BLaER1 treated with 17β-estradiol and CSF1 and Interleukin-3, amounts not matched to agents 10 nM and 100 nM (cell line): ENCODE data around the gene AP4S1.
"Not testable (repeated sequence)": the region's sequence is repeated elsewhere in the genome, so short reads cannot be mapped to it uniquely, and the experiment has no call there.

Experiments
- H3K27ac ChIP-seq, 11 experiments: shearing (Covaris generic); formaldehyde crosslinking; 2 replicates each; pipeline ENCODE4 v1.8.1; 2022
- H3K27me3 ChIP-seq, 11 experiments: shearing (Covaris generic); formaldehyde crosslinking; 2 replicates each; pipeline ENCODE4 v1.8.1; 2022
- H3K36me3 ChIP-seq, 11 experiments: shearing (Covaris generic); formaldehyde crosslinking; 2 replicates each; pipeline ENCODE4 v1.8.1; 2022
- H3K4me1 ChIP-seq, 10 experiments: shearing (Covaris generic); formaldehyde crosslinking; 2 replicates each; pipeline ENCODE4 v1.8.1; 2022
- H3K4me2 ChIP-seq, 11 experiments: shearing (Covaris generic); formaldehyde crosslinking; 2 replicates each; pipeline ENCODE4 v1.8.1; 2022
- H3K4me3 ChIP-seq, 10 experiments: shearing (Covaris generic); formaldehyde crosslinking; 2 replicates each; pipeline ENCODE4 v1.8.1; 2022
- H3K9ac ChIP-seq, 11 experiments: shearing (Covaris generic); formaldehyde crosslinking; 2 replicates each; pipeline ENCODE4 v1.8.1; 2022
- H3K9me3 ChIP-seq, 11 experiments: shearing (Covaris generic); formaldehyde crosslinking; replicated peaks in 1 of 11; 2 replicates each; pipeline ENCODE4 v1.8.1; 2022
- H4K20me1 ChIP-seq, 11 experiments: shearing (Covaris generic); formaldehyde crosslinking; 2 replicates each; pipeline ENCODE4 v1.8.1; 2022
- Cebpa-rat ChIP-seq, 11 experiments: shearing (Covaris generic); IDR thresholded peaks; 2 replicates each; pipeline ENCODE4 v1.8.1; 2022

Gene AP4S1

GRCh38 chr14:30999038-30999773, 26.2 kb upstream of the AP4S1 start:
- no peak overlapping the region for H3K4me2 ChIP-seq
- no peak for TF ChIP-seq Cebpa-rat (IDR thresholded peaks at IDR 0.05)
- H3K27ac ChIP-seq: no peak overlapping the region
- H4K20me1 ChIP-seq: peaks cover 6 to 79% (median 36%) of the 10 kb centered on the region in 11 experiments; a peak in 18 of 22 replicates
- no peaks in the 10 kb centered on the region for H3K27me3 ChIP-seq
- peaks cover 39 to 71% (median 58%) of the 10 kb centered on the region in 11 experiments for H3K9me3 ChIP-seq
- H3K9ac ChIP-seq: no peak overlapping the region
- peaks cover 51 to 75% (median 72%) of the 10 kb centered on the region in 11 experiments for H3K36me3 ChIP-seq
- peak overlapping the region in 1 of 10 experiments; percentile 17; a peak in 1 of 20 replicates for H3K4me3 ChIP-seq
- peaks cover 8 to 19% (median 16%) of the 10 kb centered on the region in 10 experiments; a peak in 19 of 20 replicates for H3K4me1 ChIP-seq

DNA sequence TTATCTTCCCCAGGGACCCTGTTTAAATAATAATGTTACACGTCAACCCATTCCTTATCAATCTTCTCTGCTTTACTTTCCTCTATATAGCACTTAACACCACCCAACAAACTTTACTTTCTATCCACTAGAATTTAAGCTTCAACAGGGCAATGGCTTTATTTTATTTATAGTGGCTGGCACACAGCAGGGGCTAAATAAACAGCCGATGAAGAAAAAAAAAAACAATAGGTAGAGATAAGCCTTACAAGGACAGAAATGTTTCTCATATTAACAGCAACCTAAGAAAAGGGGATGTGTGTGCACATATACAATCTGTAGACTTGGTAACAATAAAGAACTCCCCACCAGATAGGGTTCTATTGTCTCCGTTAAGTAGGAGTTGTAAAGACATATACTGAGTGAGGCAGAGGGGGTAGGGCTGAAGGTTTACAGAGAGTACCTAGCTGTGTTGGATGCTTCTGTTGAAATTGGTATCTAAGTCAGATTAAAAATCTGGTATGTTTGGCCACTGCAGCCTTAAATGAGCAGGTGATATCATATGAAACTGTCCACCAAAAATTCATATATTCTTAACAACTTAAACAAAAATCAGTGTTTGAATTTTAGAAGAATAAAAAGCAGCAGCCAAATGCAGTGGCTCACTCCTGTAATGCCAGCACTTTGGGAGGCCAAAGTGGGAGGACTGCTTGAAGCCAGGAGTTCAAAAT, 24.7 kb upstream of the AP4S1 start:
- H3K4me2 ChIP-seq: no peak overlapping the region
- no peak overlapping the region for H3K27ac ChIP-seq
- peaks cover 2 to 7% (median 4%) of the 10 kb centered on the region in 10 experiments; a peak in 14 of 20 replicates for H3K4me1 ChIP-seq
- no peaks in the 10 kb centered on the region for H3K27me3 ChIP-seq
- H3K4me3 ChIP-seq: no peak overlapping the region
- H4K20me1 ChIP-seq: peaks cover 4 to 81% (median 37%) of the 10 kb centered on the region in 11 experiments; a peak in 20 of 22 replicates
- H3K9me3 ChIP-seq: peaks cover 39 to 71% (median 60%) of the 10 kb centered on the region in 11 experiments
- TF ChIP-seq Cebpa-rat (IDR thresholded peaks at IDR 0.05): no peak
- H3K9ac ChIP-seq: no peak overlapping the region
- peaks cover 66 to 91% (median 88%) of the 10 kb centered on the region in 11 experiments for H3K36me3 ChIP-seq

- no peak overlapping the region for H3K27ac ChIP-seq
- no peak overlapping the region for H3K9ac ChIP-seq
- peaks cover 71 to 96% (median 93%) of the 10 kb centered on the region in 11 experiments for H3K36me3 ChIP-seq
- no peak overlapping the region for H3K4me3 ChIP-seq
- no peaks in the 10 kb centered on the region for H3K27me3 ChIP-seq
- H3K4me2 ChIP-seq: no peak overlapping the region
- peaks cover 0 to 2% (median 0%) of the 10 kb centered on the region in 10 experiments; a peak in 4 of 20 replicates for H3K4me1 ChIP-seq
- H3K9me3 ChIP-seq: peaks cover 39 to 71% (median 60%) of the 10 kb centered on the region in 11 experiments
- no peak for TF ChIP-seq Cebpa-rat (IDR thresholded peaks at IDR 0.05)
- H4K20me1 ChIP-seq: peaks cover 3 to 81% (median 37%) of the 10 kb centered on the region in 11 experiments; a peak in 19 of 22 replicates
These were observed 24.1 kb upstream of the AP4S1 start for GRCh38 chr14:31001339-31001658.

DNA sequence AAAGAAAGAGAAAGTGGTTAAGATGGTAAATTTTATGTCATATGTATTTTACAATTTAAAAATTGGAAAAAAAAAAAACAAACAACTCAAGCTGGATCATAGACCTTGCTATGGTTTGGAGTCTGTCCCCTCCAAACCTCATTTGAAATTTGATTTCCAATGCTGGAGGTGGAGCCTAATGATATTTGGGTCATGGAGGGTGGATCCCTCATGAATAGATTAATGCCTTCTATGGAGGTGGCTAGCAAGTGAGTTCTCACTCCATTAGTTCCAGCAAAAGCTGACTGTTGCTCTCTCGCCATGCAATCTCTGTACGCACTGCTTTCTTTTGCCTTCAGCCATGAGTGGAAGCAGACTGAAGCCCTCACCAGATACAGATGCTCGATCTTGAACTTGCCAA, 22.2 kb upstream of the AP4S1 start:
- no peak overlapping the region for H3K4me3 ChIP-seq

GRCh38 chr14:31004007-31004406, 21.4 kb upstream of the AP4S1 start:
- not testable (repeated sequence) for H3K4me3 ChIP-seq, H3K4me1 ChIP-seq, H3K27me3 ChIP-seq, H3K4me2 ChIP-seq, H3K9ac ChIP-seq, H3K27ac ChIP-seq
- H3K9me3 ChIP-seq: peaks cover 26 to 49% (median 39%) of the 10 kb centered on the region in 11 experiments
- peaks cover 3 to 81% (median 41%) of the 10 kb centered on the region in 11 experiments; a peak in 18 of 22 replicates for H4K20me1 ChIP-seq
- H3K36me3 ChIP-seq: peaks cover 77 to 100% (median 92%) of the 10 kb centered on the region in 11 experiments

More for the DNA sequence above, 22.2 kb upstream of the AP4S1 start:
- Histone ChIP-seq H3K27ac (no peak overlapping the region), H3K36me3 (peaks cover 83 to 100% (median 93%) of the 10 kb centered on the region in 11 experiments), H3K4me2 (no peak overlapping the region), H3K9ac (no peak overlapping the region), H4K20me1 (peaks cover 3 to 81% (median 38%) of the 10 kb centered on the region in 11 experiments; a peak in 17 of 22 replicates), H3K27me3 (no peaks in the 10 kb centered on the region), H3K4me1 (no peaks in the 10 kb centered on the region), H3K9me3 (peaks cover 33 to 57% (median 47%) of the 10 kb centered on the region in 11 experiments)
- no peak for TF ChIP-seq Cebpa-rat (IDR thresholded peaks at IDR 0.05)

DNA sequence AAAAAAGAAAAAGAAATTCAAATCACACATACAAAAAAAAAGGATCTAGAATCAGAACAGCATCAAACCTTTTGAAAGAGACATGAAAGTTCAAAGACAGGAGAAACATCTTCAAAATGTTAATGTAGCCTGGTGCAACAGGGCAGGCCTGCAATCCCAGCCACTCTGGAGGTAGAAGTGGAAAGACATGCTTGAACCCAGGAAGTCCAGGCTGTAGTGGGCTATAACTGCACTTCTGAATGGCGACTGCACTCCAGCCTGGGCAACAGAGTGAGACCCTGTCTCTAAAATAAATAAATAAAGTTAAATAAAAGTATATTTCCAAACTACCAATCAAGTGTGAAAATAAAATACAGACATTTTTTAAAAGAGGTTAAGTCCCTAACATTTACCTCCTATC, 18.7 kb upstream of the AP4S1 start:
- Histone ChIP-seq H3K4me1 (no peaks in the 10 kb centered on the region), H3K9ac (no peak overlapping the region), H3K4me3 (no peak overlapping the region), H4K20me1 (peaks cover 17 to 93% (median 58%) of the 10 kb centered on the region in 11 experiments; a peak in 21 of 22 replicates), H3K36me3 (peaks cover 53 to 87% (median 68%) of the 10 kb centered on the region in 11 experiments), H3K4me2 (no peak overlapping the region), H3K9me3 (peaks cover 0 to 22% (median 12%) of the 10 kb centered on the region in 11 experiments; a peak in 18 of 22 replicates), H3K27me3 (no peaks in the 10 kb centered on the region), H3K27ac (no peak overlapping the region)
- TF ChIP-seq Cebpa-rat (IDR thresholded peaks at IDR 0.05): no peak

DNA sequence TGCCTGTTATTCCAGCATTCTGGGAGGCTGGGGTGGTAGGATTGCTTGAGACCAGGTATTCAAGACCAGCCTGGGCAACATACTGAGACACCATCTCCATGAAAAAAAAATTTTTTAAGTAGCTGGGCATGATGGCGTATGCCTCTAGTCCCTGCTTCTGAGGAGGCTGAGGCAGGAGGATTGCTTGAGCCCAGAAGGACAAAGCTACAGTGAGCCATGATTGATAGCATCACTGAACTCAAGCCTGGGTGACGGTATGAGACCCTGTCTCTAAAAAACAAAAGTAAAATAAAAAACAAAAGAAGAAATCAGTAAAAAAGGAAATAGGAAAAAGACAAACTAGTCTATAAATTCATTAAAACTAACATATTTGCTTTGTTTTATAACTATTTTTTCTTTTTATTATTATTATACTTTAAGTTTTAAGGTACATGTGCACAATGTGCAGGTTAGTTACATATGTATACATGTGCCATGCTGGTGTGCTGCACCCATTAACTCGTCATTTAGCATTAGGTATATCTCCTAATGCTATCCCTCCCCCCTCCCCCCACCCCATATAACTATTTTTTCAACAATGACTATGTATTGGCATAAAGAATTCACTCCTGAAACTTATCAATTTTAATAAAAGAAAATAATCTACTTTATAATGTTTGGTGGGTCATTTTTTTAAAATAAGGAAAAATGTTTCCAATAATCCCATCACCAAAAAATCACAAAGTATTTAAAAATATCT, 15.4 kb upstream of the AP4S1 start:
- H3K9ac ChIP-seq: no peak overlapping the region
- H3K4me1 ChIP-seq: no peaks in the 10 kb centered on the region
- no peak for TF ChIP-seq Cebpa-rat (IDR thresholded peaks at IDR 0.05)
- no peak overlapping the region for H3K4me2 ChIP-seq
- peaks cover 38 to 98% (median 72%) of the 10 kb centered on the region in 11 experiments; a peak in 21 of 22 replicates for H4K20me1 ChIP-seq
- no peak overlapping the region for H3K4me3 ChIP-seq
- 0 out of 22 replicates have a peak, but pooled peaks cover 0 to 5% (median 0%) of the 10 kb centered on the region in 11 experiments for H3K9me3 ChIP-seq
- no peaks in the 10 kb centered on the region for H3K27me3 ChIP-seq
- peaks cover 46 to 76% (median 63%) of the 10 kb centered on the region in 11 experiments for H3K36me3 ChIP-seq
- H3K27ac ChIP-seq: no peak overlapping the region

DNA sequence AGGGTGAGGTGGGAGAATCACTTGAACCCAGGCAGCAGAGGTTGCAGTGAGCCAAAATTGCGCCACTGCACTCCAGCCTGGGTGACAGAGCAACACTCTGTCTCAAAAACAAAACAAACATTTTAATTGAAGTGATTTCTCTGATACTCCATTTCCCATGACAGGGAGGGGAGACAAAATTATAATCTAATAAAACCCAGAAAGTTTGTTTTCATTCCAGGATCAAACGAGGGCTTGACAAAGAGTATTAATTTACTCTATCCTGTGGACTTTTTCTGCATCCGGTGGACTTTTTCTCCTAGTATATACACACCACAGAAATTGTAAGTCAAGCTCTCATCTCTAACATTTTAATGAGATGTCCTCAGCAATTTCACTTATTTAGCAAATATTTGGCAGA, 14.5 kb upstream of the AP4S1 start:
- H3K27ac ChIP-seq: no peak overlapping the region
- no peak overlapping the region for H3K4me2 ChIP-seq
- 0 out of 22 replicates have a peak, but pooled peaks cover 0 to 5% (median 0%) of the 10 kb centered on the region in 11 experiments for H3K9me3 ChIP-seq
- no peak overlapping the region for H3K9ac ChIP-seq
- no peaks in the 10 kb centered on the region for H3K27me3 ChIP-seq
- no peak overlapping the region for H3K4me3 ChIP-seq
- H3K4me1 ChIP-seq: no peaks in the 10 kb centered on the region
- peaks cover 48 to 98% (median 76%) of the 10 kb centered on the region in 11 experiments; a peak in 21 of 22 replicates for H4K20me1 ChIP-seq
- peaks cover 36 to 67% (median 54%) of the 10 kb centered on the region in 11 experiments for H3K36me3 ChIP-seq
- TF ChIP-seq Cebpa-rat (IDR thresholded peaks at IDR 0.05): no peak
